ENCODE data around the gene FKBP9. TPM values are rescaled to one million over a fixed set of nuclear protein-coding genes. Genes with fewer than 3 reads are reported as not detected.
"Not testable (repeated sequence)": the region's sequence is repeated elsewhere in the genome, so short reads cannot be mapped to it uniquely, and the experiment has no call there.

Gene FKBP9
- total RNA-seq, 1 donor from 2014 or later = 113 TPM

- H3K36me3 ChIP-seq; intact Hi-C loops (cut with DNase I); H3K4me3 ChIP-seq; H3K9me3 ChIP-seq; H3K27me3 ChIP-seq; H3K4me1 ChIP-seq: not testable (repeated sequence)
- H3K27ac ChIP-seq = peak overlapping the region; percentile 72
- peak; percentile 94 for ATAC-seq
- DNase-seq = peak; percentile 67
Observed at GRCh38 chr7:32998361-32999171, 41.3 kb downstream of the FKBP9 start.

DNA sequence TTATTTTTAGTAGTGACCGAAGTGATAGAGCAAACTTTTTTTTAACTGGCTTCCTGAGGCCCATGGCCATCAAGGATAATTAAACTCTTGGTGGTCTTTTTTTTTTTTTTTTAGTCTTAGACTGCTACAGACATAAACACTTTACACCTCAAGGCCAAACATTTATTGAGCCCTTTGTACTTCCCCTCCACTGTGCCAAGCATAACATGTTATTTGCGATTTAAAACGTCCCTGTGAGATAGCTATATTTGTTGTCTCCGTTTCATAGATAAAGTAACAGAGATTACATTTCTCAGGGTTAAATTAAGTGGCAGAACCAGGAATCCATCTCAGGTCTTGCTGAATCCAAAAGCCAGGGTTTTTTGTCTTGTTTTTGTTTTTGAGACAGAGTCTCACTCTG lies 42.1 kb downstream of the FKBP9 start:
- intact Hi-C loops (cut with DNase I); DNase-seq; ATAC-seq; H3K4me3 ChIP-seq; H3K36me3 ChIP-seq; H3K9me3 ChIP-seq; H3K4me1 ChIP-seq; H3K27me3 ChIP-seq: not testable (repeated sequence)
- H3K27ac ChIP-seq = peak overlapping the region; percentile 72

- H3K27ac ChIP-seq; intact Hi-C loops (cut with DNase I); H3K36me3 ChIP-seq; H3K9me3 ChIP-seq; ATAC-seq; H3K4me3 ChIP-seq; H3K27me3 ChIP-seq; DNase-seq; H3K4me1 ChIP-seq: not testable (repeated sequence)
Observed at GRCh38 chr7:33003111-33003510, 45.9 kb downstream of the FKBP9 start.

DNA sequence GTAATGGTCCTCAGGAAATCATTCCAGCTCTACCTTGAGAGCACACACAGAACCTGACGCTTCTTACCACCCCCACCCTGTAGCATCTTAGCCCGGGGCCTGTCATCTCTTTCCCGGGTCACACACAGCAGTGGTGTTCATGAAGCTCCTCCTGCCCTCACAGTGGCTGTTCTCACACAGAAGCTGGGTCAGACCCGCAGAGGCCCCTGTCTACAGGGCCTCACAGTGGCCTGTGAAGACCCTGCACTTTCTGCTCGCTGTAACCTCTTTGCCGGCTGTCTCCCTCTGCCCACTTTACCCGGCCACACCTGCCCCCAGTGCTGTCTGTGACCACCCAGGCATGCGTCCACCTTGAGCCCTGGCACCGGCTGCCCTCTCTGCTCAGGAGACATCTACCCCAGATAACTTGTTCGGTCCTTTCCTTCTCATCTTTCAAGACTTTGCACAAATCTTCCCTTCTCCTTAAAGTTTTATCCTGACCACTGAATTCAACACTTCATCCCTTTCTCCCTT lies 46.9 kb downstream of the FKBP9 start:
- intact Hi-C loops (cut with DNase I); H3K36me3 ChIP-seq; H3K4me3 ChIP-seq; ATAC-seq; H3K4me1 ChIP-seq; H3K27me3 ChIP-seq; H3K9me3 ChIP-seq; H3K27ac ChIP-seq; DNase-seq: not testable (repeated sequence)

DNA sequence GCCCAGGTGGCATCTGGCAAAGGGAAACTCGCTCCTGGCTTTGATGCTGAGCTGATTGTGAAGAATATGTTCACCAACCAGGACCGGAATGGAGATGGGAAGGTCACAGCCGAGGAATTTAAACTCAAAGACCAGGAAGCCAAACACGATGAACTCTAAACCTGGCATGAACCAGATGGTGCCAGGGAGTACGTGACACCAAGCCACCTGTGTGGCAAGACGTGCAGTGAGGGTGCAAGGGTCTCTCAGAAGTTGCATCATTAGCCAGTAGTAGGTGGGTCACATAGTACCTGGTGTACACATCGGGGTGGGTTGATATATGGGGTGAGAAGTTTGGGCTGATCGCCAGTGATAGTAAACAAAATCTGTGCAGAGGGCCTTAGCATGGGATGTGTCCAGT lies 48.0 kb downstream of the FKBP9 start:
- H3K4me1 ChIP-seq; H3K9me3 ChIP-seq; ATAC-seq; H3K4me3 ChIP-seq; H3K27ac ChIP-seq; H3K27me3 ChIP-seq; H3K36me3 ChIP-seq; intact Hi-C loops (cut with DNase I); DNase-seq: not testable (repeated sequence)

GRCh38 chr7:33005690-33006089 lies 48.5 kb downstream of the FKBP9 start:
- H3K4me1 ChIP-seq; H3K27me3 ChIP-seq; H3K4me3 ChIP-seq; H3K36me3 ChIP-seq; H3K27ac ChIP-seq; DNase-seq; ATAC-seq; intact Hi-C loops (cut with DNase I); H3K9me3 ChIP-seq: not testable (repeated sequence)

DNA sequence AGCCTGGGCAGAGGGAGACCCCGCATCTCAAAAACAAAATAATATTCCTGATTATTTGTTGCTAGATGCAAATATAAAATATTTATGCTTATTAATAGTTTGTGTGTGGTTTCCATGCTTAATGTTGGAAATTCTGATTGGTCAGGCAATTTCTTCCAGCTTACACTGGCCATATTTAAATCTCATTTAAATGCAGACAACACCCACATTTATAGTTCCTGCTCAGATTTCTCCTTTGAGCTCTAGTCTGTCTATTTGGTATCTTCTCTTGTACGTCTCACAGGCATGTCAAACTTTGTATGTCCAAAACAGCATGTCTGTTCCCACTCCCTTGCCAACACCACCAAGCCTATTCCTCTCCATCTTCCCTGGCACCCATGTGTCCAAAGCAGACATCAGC lies 52.5 kb downstream of the FKBP9 start:
- H3K9me3 ChIP-seq = no peaks in the 10 kb centered on the region
- H3K27me3 ChIP-seq = no peaks in the 10 kb centered on the region
- ATAC-seq = no peak
- peaks cover 24% of the 10 kb centered on the region for H3K36me3 ChIP-seq
- intact Hi-C loops (cut with DNase I) = no loop called here
- H3K4me1 ChIP-seq = no peaks in the 10 kb centered on the region
- H3K4me3 ChIP-seq = no peak overlapping the region
- no peak overlapping the region for H3K27ac ChIP-seq
- TF ChIP-seq, protein P1, sequence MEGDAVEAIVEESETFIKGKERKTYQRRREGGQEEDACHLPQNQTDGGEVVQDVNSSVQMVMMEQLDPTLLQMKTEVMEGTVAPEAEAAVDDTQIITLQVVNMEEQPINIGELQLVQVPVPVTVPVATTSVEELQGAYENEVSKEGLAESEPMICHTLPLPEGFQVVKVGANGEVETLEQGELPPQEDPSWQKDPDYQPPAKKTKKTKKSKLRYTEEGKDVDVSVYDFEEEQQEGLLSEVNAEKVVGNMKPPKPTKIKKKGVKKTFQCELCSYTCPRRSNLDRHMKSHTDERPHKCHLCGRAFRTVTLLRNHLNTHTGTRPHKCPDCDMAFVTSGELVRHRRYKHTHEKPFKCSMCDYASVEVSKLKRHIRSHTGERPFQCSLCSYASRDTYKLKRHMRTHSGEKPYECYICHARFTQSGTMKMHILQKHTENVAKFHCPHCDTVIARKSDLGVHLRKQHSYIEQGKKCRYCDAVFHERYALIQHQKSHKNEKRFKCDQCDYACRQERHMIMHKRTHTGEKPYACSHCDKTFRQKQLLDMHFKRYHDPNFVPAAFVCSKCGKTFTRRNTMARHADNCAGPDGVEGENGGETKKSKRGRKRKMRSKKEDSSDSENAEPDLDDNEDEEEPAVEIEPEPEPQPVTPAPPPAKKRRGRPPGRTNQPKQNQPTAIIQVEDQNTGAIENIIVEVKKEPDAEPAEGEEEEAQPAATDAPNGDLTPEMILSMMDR (IDR thresholded peaks at IDR 0.05) = no peak
- DNase-seq = no peak

DNA sequence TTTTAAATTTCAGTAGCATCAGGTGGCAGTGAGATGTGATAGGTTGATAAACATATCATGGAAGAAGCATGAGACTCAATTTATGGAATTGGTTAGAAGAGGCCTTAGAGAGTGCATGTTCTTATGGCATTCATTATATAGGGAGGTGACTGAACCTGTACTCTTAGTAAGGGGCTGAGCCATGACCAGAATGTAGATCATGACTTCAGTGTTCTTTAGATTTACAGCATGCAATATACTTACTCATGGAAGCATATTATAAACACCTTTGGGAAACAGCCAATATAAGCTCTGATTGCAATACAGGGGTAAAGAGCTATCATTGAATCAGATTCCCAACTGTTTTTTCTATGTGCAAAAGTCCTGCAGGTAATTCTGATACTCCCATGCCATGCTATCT lies 55.1 kb downstream of the FKBP9 start:
- H3K36me3 ChIP-seq = peaks cover 47% of the 10 kb centered on the region
- H3K27ac ChIP-seq = no peak overlapping the region
- no peak for DNase-seq
- no peaks in the 10 kb centered on the region for H3K4me1 ChIP-seq
- H3K4me3 ChIP-seq = no peak overlapping the region
- no peak for ATAC-seq
- no peaks in the 10 kb centered on the region for H3K27me3 ChIP-seq
- intact Hi-C loops (cut with DNase I) = no loop called here
- TF ChIP-seq, protein P1 (IDR thresholded peaks at IDR 0.05) = no peak
- H3K9me3 ChIP-seq = no peaks in the 10 kb centered on the region
